SKM-1 (cell line): ENCODE results near the gene DPH7.
"Not testable (repeated sequence)": the region's sequence is repeated elsewhere in the genome, so short reads cannot be mapped to it uniquely, and the experiment has no call there.

ENCODE experiments used
- DNase-seq: peaks from one replicate; lab custom pipeline; 2025; ENCODE audit not compliant: unreplicated experiment; lab: John Stamatoyannopoulos, UW

The DPH7 gene

DNA sequence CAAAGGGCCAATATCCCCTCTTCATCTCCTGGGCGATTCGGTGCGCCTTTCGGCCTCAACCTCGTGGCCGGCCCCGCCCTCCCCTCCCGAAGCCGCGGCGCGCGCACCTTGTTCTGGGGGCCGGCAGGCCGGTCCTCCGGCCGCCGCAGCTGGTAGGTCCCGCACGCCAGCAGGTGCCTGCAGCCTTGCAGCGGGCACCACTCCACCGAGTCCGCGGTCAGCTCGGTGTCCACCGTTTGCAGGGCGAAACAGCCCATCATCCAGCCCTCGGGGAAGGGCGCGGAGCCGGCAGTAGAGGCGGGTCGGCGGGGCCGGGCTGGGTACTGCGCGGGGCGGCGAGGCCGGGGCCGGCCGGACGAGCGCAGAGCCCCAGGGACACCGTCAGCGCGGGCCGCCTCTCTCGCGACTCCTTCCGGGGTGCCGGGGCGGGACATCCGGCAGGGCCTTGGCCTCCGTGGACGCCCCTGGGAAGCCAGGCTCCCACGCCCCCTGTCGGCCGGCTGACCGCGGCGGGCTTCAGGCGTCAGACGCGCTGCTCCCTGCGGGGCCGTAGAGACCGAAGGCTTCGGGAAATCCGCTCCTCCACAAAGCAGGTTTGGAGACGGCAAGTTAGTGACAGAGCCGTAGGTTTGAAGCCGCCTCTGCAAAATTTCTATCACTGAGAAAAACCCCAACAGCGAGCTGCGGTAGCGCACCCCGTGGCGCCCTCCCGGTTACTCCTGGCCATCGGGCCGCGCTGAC is at the start of gene DPH7:
DPH7 (minus strand) TSS at position 408 of the 741 bp plus-strand sequence; CDS start at position 260, 148 bp downstream.
- peak; percentile 79 for DNase-seq

GRCh38 chr9:137627406-137627805 is 48.7 kb upstream of the DPH7 start:
- DNase-seq: not testable (repeated sequence)

DNA sequence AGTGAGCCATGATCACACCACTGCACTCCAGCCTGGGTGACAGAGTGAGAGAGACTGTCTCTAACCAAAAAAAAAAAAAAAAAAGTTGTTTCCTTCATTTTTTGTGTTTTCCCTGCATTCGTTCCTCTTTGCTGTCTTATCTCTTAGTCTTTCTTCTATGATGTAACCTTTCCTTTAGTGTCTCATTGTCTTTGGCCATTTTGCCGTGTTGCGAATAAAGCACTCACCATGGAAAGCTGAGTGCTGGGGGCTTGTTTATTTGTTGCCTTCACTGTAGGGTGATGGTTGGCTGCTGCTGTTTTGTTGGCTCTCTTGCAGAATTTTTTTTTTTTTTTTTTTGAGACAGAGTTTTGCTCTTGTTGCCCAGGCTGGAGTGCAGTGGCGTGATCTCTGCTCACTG is 47.7 kb upstream of the DPH7 start:
- no peak for DNase-seq

DNA sequence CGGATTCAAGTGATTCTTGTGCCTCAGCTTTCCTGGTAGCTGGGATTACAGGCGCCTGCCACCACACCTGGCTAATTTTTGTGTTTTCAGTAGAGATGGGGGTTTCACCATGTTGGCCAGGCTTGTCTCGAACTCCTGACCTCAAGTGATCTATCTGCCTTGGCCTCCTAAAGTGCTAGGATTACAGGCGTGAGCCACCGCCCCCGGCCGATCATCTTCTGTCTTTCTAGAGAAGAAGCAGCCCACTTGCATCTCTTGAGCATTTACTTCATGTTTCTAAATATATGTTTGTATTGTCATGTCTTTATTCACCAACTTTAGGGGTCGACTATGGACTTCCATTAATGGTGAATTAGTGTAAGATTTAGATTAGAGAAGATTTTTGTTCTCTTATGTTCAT is 43.5 kb upstream of the DPH7 start:
- not testable (repeated sequence) for DNase-seq

DNA sequence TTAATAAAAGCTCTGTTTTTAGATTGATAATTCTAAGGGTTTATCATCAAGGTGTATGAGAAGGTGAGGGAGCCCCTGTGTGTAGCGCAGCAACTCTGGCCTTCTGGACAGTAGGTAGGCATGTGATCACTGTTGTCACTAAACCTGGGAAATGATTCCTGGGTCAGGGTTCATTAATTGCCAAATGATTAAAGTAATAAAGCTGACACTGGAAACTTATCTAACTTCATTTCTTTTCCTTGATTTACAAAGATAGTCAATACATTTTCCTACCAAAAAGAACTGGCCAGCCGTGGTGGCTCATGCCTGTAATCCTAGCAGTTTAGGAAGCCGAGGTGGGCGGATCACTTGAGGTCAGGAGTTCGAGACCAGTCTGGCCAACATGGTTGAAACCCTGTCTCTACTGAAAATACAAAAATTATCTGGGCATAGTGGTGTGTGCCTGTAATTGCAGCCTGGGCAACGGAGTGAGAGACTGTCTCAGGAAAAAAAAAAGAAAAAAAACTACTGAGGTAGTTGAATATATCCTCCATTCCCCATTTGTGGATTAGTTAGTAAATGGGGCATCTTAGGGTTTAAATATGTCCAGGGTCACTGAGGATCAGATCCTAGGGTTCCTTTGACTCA is 42.5 kb upstream of the DPH7 start:
- no peak for DNase-seq

- DNase-seq: no peak
Measured at GRCh38 chr9:137620581-137620980, 41.9 kb upstream of the DPH7 start.

- DNase-seq: no peak
Measured at GRCh38 chr9:137620048-137620405, 41.3 kb upstream of the DPH7 start.

DNA sequence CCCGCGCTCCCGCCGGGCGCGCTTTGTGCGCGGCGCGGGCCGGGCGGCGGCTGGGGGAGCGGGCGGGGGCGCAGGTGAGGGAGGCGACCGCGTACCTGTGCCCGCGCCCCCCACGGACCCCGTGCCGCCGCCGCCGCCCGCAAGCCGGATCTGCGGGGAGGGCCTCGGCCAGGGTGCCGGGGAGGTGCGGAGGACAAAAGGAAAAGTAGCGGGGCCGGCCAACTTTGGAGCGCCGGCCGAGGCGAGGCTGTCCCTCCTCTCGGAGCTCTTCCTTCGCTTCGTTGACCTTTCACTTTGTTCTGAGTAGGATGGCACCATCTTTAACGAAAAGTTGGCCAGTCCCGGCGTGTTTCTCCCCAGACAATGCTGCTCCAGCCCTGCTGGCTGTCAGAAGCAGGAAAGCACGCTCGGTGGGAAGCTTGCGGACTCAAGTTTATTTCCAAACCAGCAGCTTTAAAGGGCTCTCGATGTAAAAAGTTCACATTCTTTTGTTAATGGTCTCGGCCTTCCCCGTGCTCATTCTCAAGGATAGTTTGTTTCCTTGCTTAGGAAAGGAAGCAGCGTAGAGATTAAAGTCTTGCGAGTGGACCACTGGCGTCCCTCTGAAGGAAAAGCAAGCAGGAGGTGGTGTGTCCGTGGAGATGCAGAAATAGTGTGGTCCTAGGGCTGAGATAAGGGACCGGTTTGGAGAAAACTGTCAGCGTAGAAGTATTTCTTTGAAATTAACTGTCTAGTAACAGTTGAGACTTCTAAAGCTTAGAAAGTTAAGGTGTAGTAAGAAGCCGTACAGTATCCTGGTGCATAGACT is 40.7 kb upstream of the DPH7 start:
- DNase-seq: no peak

DNA sequence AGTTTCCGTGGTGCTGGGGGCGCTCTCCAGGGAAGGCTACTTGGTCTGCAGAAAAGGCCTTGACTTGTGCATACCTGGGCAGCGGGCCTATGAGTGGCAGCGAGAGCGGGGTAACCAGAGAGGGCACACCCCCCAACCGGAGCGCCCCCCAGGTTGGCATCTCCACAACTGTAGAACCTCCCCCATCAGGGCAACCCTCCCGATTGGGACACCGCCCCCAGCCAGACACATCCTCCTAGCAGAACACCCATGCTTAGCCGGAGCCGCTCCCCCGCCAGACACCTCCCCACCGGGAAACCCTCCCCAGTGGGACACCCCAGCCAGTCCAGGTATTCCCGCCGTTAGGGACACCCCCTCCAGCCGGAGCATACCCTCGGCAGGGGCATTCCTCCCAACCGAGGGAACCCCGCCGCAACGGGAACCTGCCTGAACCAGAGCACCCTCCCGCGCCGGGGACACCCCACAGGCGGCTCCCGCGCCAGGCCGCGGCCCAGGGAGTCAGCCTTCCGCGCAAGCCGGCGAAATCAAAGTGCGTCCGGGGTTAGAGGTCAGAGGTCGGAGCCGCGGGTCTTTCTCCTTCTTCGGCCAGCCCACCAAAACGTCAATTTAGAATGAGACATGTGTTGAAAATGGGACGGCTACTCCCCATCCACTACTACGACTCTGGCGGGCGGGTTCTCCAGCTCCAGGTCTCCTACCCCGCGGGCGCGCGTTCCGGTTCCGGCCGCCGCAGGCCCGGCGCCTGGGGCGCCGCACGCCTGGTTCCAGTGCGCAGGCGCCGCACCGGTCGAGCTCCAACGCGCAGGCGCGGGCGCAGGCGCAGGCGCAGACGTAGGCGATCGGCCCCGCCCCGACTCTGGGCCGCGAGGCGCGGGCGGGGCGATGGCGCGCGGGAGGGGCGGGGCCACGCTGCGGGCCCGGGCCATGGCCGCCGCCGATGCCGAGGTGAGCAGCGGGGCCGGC is 39.7 kb upstream of the DPH7 start, which contains the start of gene EHMT1:
EHMT1 (plus strand) TSS at position 901 of the 963 bp plus-strand sequence; CDS start at position 925, 24 bp downstream.
- peak; percentile 64 for DNase-seq

- no peak for DNase-seq
Measured at GRCh38 chr9:137615387-137615871, 36.7 kb upstream of the DPH7 start.

- no peak for DNase-seq
Measured at GRCh38 chr9:137614631-137615386, 36.1 kb upstream of the DPH7 start.

DNA sequence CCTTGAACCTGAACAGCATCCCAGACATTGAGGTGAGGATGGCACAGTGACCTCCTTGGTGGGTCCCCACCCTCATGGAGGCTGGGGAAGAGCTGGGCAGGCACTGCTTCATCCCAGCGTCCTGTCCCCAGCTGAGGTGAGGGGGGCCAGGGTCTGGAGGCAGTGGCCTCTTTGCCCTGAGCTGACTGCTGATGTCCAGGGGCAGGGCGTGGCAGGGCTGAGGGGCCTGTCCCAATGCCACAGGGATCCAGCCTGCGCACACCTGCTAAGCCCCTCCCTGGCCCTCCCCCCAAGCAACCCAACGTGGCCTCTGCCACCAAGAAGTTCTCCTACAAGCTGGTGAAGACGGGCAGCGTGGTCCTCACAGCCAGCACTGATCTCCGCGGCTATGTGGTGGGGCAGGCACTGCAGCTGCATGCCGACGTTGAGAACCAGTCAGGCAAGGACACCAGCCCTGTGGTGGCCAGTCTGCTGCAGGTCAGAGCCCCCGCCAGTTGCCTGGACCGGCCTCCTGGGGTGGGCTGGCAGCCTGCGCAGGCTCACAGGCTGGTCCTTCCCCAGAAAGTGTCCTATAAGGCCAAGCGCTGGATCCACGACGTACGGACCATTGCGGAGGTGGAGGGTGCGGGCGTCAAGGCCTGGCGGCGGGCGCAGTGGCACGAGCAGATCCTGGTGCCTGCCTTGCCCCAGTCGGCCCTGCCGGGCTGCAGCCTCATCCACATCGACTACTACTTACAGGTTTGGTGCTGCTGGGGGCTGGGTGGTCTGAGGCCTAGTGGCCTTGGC is 35.2 kb upstream of the DPH7 start:
- DNase-seq: no peak

DNA sequence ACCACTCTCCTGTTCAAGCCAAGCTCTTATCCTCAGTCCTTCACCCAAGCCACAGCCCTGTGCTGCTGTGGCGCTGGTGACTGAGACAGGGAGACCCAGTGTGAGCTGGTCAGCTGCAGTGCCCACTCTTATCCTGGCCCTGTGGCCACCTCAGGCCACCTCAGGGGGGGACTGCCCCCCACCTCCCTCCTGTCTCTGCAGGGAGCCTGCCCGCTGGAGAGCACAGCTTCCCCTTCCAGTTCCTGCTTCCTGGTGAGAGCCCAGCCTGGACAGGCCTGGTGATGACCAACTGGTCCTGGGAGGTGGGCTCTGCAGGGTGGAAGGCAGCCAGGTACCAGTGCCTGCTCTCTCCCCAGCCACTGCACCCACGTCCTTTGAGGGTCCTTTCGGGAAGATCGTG is 34.5 kb upstream of the DPH7 start:
- no peak for DNase-seq

DNA sequence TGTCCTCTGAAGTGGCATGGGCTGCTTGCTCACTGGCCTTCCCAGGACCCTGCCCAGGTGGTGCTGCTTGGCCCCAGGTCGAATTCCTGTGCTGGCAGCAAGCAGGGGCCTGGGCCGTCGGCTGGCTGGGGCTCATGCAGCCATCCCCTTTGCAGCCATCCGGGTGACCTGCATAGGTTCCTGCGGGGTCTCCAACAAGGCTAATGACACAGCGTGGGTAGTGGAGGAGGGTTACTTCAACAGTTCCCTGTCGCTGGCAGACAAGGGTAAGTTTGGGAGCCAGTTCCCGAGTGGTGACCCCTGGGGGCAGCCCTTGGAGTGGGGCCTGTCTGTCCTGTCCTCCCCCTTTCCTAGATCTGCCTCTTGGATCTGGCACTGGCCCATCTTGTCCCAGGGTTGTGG is 34.0 kb upstream of the DPH7 start:
- DNase-seq: no peak

DNA sequence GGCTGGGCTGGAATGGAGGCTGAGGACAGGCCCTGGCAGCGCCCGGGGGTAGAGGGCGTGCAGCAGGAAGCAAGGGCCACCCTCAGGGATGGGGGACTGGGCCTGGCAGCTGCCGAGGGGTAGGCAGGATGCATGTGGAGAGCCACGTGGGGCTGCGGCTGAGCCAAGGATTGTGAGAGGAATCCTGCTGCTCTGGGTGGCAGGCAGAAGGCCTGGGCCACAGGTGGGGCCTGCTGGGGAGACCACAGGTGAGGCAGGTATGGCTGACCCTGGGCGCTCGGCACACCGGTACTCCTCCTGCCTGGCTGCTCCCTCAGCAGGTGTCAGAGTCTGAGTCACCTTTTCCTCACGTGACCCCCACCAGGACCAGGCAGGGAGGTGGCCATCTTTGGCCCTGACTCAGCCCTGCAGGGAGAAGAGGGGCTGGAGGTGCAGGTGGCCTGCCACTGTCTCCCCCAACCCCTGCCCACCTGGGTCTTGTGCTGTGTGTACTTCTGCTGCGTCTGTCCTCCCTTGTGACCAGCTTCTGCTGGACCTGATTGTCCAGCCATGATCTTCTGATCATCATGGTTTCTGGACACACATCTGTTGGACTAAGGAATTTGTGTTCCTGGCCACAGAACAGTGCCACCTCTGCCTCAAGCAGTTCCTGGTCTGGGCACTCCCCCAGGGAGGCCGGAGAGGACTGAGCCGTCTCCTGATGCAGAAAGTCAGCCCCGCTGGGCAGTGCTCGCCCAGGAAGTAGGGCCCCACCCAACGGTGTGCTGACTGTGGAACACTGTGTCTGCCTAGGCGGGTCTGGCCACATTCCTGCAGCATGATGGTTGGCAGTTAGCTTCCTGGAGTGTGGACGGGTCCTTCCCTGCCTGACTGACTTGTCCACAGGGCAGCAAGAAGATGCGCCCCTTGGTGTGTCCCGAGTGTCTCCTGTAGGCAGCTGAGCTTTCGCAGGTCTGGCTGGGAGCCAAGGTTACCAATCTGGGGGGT is 33.2 kb upstream of the DPH7 start:
- DNase-seq: no peak

DNA sequence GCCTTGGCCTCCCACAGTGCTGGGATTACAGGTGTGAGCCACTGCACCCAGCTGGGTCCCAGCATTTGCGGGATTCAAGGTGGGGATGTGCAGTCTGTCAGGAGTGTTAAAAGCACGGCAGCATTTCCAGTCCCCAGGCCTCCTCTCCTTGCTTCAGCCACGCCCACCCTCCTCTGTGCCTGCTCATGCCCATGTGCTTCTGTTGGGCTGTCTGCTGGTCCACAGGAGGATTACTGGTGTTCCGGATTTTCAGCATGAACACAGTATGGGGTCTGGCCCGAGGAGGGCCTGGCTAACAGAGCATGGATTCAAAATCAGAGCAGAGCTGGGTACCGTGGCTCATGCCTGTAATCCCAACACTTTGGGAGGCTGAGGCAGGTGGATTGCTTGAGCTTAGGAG is 32.2 kb upstream of the DPH7 start:
- DNase-seq: no peak

GRCh38 chr9:137607141-137607857 is 28.6 kb upstream of the DPH7 start:
- no peak for DNase-seq
